ENCODE data around the gene SLC2A2.

DNA sequence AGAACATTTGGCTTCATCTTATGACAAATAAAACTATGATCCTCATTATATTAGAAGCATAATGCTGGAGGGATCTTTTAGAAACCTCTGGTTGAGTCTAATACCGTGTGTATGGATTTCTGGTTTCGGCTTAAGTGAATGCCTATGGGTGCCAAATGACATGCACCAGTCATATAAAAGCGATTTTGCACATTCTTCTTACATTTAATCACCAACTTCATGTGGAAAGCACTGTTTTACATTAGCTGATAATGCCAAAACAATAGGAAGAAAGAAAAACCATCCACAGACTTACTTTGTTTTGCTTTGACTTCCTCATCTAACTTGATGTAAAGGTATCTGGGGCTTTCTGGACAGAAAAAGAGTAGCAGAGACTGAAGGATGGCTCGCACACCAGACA lies 20.9 kb downstream of the SLC2A2 start:
- TF ChIP-seq, protein P1, sequence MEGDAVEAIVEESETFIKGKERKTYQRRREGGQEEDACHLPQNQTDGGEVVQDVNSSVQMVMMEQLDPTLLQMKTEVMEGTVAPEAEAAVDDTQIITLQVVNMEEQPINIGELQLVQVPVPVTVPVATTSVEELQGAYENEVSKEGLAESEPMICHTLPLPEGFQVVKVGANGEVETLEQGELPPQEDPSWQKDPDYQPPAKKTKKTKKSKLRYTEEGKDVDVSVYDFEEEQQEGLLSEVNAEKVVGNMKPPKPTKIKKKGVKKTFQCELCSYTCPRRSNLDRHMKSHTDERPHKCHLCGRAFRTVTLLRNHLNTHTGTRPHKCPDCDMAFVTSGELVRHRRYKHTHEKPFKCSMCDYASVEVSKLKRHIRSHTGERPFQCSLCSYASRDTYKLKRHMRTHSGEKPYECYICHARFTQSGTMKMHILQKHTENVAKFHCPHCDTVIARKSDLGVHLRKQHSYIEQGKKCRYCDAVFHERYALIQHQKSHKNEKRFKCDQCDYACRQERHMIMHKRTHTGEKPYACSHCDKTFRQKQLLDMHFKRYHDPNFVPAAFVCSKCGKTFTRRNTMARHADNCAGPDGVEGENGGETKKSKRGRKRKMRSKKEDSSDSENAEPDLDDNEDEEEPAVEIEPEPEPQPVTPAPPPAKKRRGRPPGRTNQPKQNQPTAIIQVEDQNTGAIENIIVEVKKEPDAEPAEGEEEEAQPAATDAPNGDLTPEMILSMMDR (IDR thresholded peaks at IDR 0.05; ENCODE audit: low read depth, low read length, missing input control), result no peak
- TF ChIP-seq FOXA1 (IDR thresholded peaks at IDR 0.05) (no peak), NR2F2 (IDR thresholded peaks at IDR 0.05) (no peak), JUND (IDR thresholded peaks at IDR 0.05) (no peak)
- TF ChIP-seq, protein P2, sequence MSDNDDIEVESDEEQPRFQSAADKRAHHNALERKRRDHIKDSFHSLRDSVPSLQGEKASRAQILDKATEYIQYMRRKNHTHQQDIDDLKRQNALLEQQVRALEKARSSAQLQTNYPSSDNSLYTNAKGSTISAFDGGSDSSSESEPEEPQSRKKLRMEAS (IDR thresholded peaks at IDR 0.05), result no peak

Measured in liver (tissue), 3 donors.